ENCODE data around the gene PRKAG2. TPM values are rescaled to one million over a fixed set of nuclear protein-coding genes. Genes with fewer than 3 reads are reported as not detected.
"Not testable (repeated sequence)": the region's sequence is repeated elsewhere in the genome, so short reads cannot be mapped to it uniquely, and the experiment has no call there.

Gene PRKAG2
- total and polyA plus RNA-seq, 5 donors, result 162 to 298 (median 181) TPM

- intact Hi-C loops (cut with DNase I), result no loop called here
- Histone ChIP-seq H3K4me1 (ENCODE audit: control insufficient read depth, insufficient read depth, low read length) (no peaks in the 10 kb centered on the region), H3K4me3 (ENCODE audit: low read length) (no peak overlapping the region), H3K27ac (ENCODE audit: low read length) (no peak overlapping the region), H3K9me3 (ENCODE audit: control insufficient read depth, low read length) (no peaks in the 10 kb centered on the region), H3K27me3 (ENCODE audit: control insufficient read depth, insufficient read depth) (no peaks in the 10 kb centered on the region)
- DNase-seq (no peak), ATAC-seq (no peak)
- WGBS, result 86% methylated on average over 7 of the region's 7 CpGs
Measured at GRCh38 chr7:151847136-151847535, 29.8 kb downstream of the PRKAG2 start.

GRCh38 chr7:151845412-151846205, 31.3 kb downstream of the PRKAG2 start:
- intact Hi-C loops (cut with DNase I), result no loop called here
- DNase-seq, result peak in 1 of 3 donors; percentile 20
- H3K27me3 ChIP-seq (ENCODE audit: control insufficient read depth, insufficient read depth), result no peaks in the 10 kb centered on the region
- ATAC-seq, result no peak
- H3K9me3 ChIP-seq (ENCODE audit: control insufficient read depth, low read length), result no peaks in the 10 kb centered on the region
- WGBS, result 85% methylated on average over 28 of the region's 28 CpGs
- no peak overlapping the region for H3K27ac ChIP-seq (ENCODE audit: low read length)
- no peak overlapping the region for H3K4me3 ChIP-seq (ENCODE audit: low read length)
- no peaks in the 10 kb centered on the region for H3K4me1 ChIP-seq (ENCODE audit: control insufficient read depth, insufficient read depth, low read length)

GRCh38 chr7:151844825-151845200, 32.1 kb downstream of the PRKAG2 start:
- DNase-seq, result peak in 2 of 3 donors; percentile 18 to 32
- no peak for ATAC-seq
- Histone ChIP-seq H3K27me3 (ENCODE audit: control insufficient read depth, insufficient read depth) (no peaks in the 10 kb centered on the region), H3K9me3 (ENCODE audit: control insufficient read depth, low read length) (no peaks in the 10 kb centered on the region), H3K4me3 (ENCODE audit: low read length) (no peak overlapping the region), H3K27ac (ENCODE audit: low read length) (no peak overlapping the region), H3K4me1 (ENCODE audit: control insufficient read depth, insufficient read depth, low read length) (no peaks in the 10 kb centered on the region)
- 90% methylated on average over 13 of the region's 13 CpGs for WGBS
- intact Hi-C loops (cut with DNase I), result no loop called here

GRCh38 chr7:151844071-151844824, 32.7 kb downstream of the PRKAG2 start:
- no peak overlapping the region for H3K27ac ChIP-seq (ENCODE audit: low read length)
- 85% methylated on average over 20 of the region's 20 CpGs for WGBS
- H3K4me1 ChIP-seq (ENCODE audit: control insufficient read depth, insufficient read depth, low read length), result no peaks in the 10 kb centered on the region
- DNase-seq (peak in 1 of 3 donors; percentile 27), ATAC-seq (no peak)
- no peaks in the 10 kb centered on the region for H3K27me3 ChIP-seq (ENCODE audit: control insufficient read depth, insufficient read depth)
- intact Hi-C loops (cut with DNase I), result no loop called here
- no peaks in the 10 kb centered on the region for H3K9me3 ChIP-seq (ENCODE audit: control insufficient read depth, low read length)
- H3K4me3 ChIP-seq (ENCODE audit: low read length), result no peak overlapping the region

- no peaks in the 10 kb centered on the region for H3K9me3 ChIP-seq (ENCODE audit: control insufficient read depth, low read length)
- DNase-seq (peak in 1 of 3 donors; percentile 21), ATAC-seq (no peak)
- 53% methylated on average over 5 of the region's 5 CpGs for WGBS
- H3K4me1 ChIP-seq (ENCODE audit: control insufficient read depth, insufficient read depth, low read length), result no peaks in the 10 kb centered on the region
- H3K27me3 ChIP-seq (ENCODE audit: control insufficient read depth, insufficient read depth), result no peaks in the 10 kb centered on the region
- intact Hi-C loops (cut with DNase I), result no loop called here
- H3K4me3 ChIP-seq (ENCODE audit: low read length), result no peak overlapping the region
- H3K27ac ChIP-seq (ENCODE audit: low read length), result no peak overlapping the region
Measured at GRCh38 chr7:151843181-151843580, 33.7 kb downstream of the PRKAG2 start.

GRCh38 chr7:151841395-151842051, 35.4 kb downstream of the PRKAG2 start:
- H3K9me3 ChIP-seq (ENCODE audit: control insufficient read depth, low read length); intact Hi-C loops (cut with DNase I); H3K4me3 ChIP-seq (ENCODE audit: low read length); H3K27me3 ChIP-seq (ENCODE audit: control insufficient read depth, insufficient read depth); ATAC-seq; H3K27ac ChIP-seq (ENCODE audit: low read length); H3K4me1 ChIP-seq (ENCODE audit: control insufficient read depth, insufficient read depth, low read length); DNase-seq: not testable (repeated sequence)
- 98% methylated on average over 1 of the region's 1 CpG for WGBS

GRCh38 chr7:151840088-151840910, 36.6 kb downstream of the PRKAG2 start:
- 91% methylated on average over 18 of the region's 18 CpGs for WGBS
- Histone ChIP-seq H3K27me3 (ENCODE audit: control insufficient read depth, insufficient read depth) (no peaks in the 10 kb centered on the region), H3K27ac (ENCODE audit: low read length) (no peak overlapping the region), H3K9me3 (ENCODE audit: control insufficient read depth, low read length) (no peaks in the 10 kb centered on the region), H3K4me1 (ENCODE audit: control insufficient read depth, insufficient read depth, low read length) (no peaks in the 10 kb centered on the region), H3K4me3 (ENCODE audit: low read length) (no peak overlapping the region)
- intact Hi-C loops (cut with DNase I), result no loop called here
- peak in 1 of 3 donors; percentile 25 for DNase-seq
- ATAC-seq, result no peak

- no peak for ATAC-seq
- no peaks in the 10 kb centered on the region for H3K9me3 ChIP-seq (ENCODE audit: control insufficient read depth, low read length)
- intact Hi-C loops (cut with DNase I), result no loop called here
- 77% methylated on average over 13 of the region's 13 CpGs for whole genome bisulfite sequencing
- no peak overlapping the region for H3K27ac ChIP-seq (ENCODE audit: low read length)
- no peaks in the 10 kb centered on the region for H3K27me3 ChIP-seq (ENCODE audit: control insufficient read depth, insufficient read depth)
- H3K4me1 ChIP-seq (ENCODE audit: control insufficient read depth, insufficient read depth, low read length), result no peaks in the 10 kb centered on the region
- no peak overlapping the region for H3K4me3 ChIP-seq (ENCODE audit: low read length)
- peak in 1 of 3 donors; percentile 31 for DNase-seq
Measured at GRCh38 chr7:151839451-151839921, 37.4 kb downstream of the PRKAG2 start.

- DNase-seq, result peak in 2 of 3 donors; percentile 77
- WGBS, result 68% methylated on average over 17 of the region's 17 CpGs
- ATAC-seq, result peak; percentile 44 to 46
- Histone ChIP-seq H3K4me3 (ENCODE audit: low read length) (no peak overlapping the region), H3K4me1 (ENCODE audit: control insufficient read depth, insufficient read depth, low read length) (no peaks in the 10 kb centered on the region), H3K27ac (ENCODE audit: low read length) (no peak overlapping the region), H3K9me3 (ENCODE audit: control insufficient read depth, low read length) (no peaks in the 10 kb centered on the region), H3K27me3 (ENCODE audit: control insufficient read depth, insufficient read depth) (no peaks in the 10 kb centered on the region)
- intact Hi-C loops (cut with DNase I), result no loop called here
Measured at GRCh38 chr7:151838861-151839381, 38.0 kb downstream of the PRKAG2 start.

- 73% methylated on average over 7 of the region's 7 CpGs for WGBS
- Histone ChIP-seq H3K4me3 (ENCODE audit: low read length) (no peak overlapping the region), H3K9me3 (ENCODE audit: control insufficient read depth, low read length) (no peaks in the 10 kb centered on the region), H3K4me1 (ENCODE audit: control insufficient read depth, insufficient read depth, low read length) (no peaks in the 10 kb centered on the region), H3K27ac (ENCODE audit: low read length) (no peak overlapping the region), H3K27me3 (ENCODE audit: control insufficient read depth, insufficient read depth) (no peaks in the 10 kb centered on the region)
- ATAC-seq, result no peak
- DNase-seq, result peak in 1 of 3 donors; percentile 49
- intact Hi-C loops (cut with DNase I), result no loop called here
Measured at GRCh38 chr7:151838072-151838471, 38.8 kb downstream of the PRKAG2 start.

All from right cardiac atrium (tissue), 5 donors.